ENCODE data around the gene PRELID1.

- TF ChIP-seq POLR2A (IDR thresholded peaks at IDR 0.05) = no peak
- TF ChIP-seq CTCF (IDR thresholded peaks at IDR 0.05) = no peak
These were observed 11.1 kb downstream of the PRELID1 start for GRCh38 chr5:177314376-177315342.
